Fibroblast of pulmonary artery (primary cell): ENCODE measurements around the gene FAM50A.

ENCODE experiments used
- DNase-seq: peaks from one replicate; pipeline ENCODE4 v3.0.0-alpha.2; 2010; ENCODE audit warnings: low read depth
- H3K4me3 ChIP-seq: replicated peaks from 2 replicates; pipeline ENCODE4 v1.5.1; 2011; ENCODE audit warnings: low read depth, mild to moderate bottlenecking, control low read depth, low read length, moderate library complexity
- CTCF ChIP-seq: IDR thresholded peaks from 2 replicates; pipeline ENCODE4 v1.5.1; 2011; ENCODE audit warnings: mild to moderate bottlenecking, control low read depth, low read length, inconsistent platforms; ENCODE audit errors: missing control alignments

FAM50A gene

GRCh38 chrX:154459832-154460231 lies 15.9 kb downstream of the FAM50A start:
- DNase-seq, result no peak
- peak overlapping the region; percentile 69 for H3K4me3 ChIP-seq
- TF ChIP-seq CTCF, result no peak

GRCh38 chrX:154460326-154460725 lies 16.4 kb downstream of the FAM50A start:
- TF ChIP-seq CTCF, result no peak
- H3K4me3 ChIP-seq, result no peak overlapping the region
- no peak for DNase-seq

- no peak for DNase-seq
- no peak overlapping the region for H3K4me3 ChIP-seq
- TF ChIP-seq CTCF, result no peak
These were observed 18.5 kb downstream of the FAM50A start for GRCh38 chrX:154462396-154462795.

- no peak overlapping the region for H3K4me3 ChIP-seq
- no peak for TF ChIP-seq CTCF
- DNase-seq, result no peak
These were observed 19.8 kb downstream of the FAM50A start for GRCh38 chrX:154463611-154464220.

GRCh38 chrX:154464806-154465365 lies 20.9 kb downstream of the FAM50A start:
- DNase-seq, result no peak
- H3K4me3 ChIP-seq, result no peak overlapping the region
- no peak for TF ChIP-seq CTCF

- DNase-seq, result no peak
- TF ChIP-seq CTCF, result no peak
- H3K4me3 ChIP-seq, result no peak overlapping the region
These were observed 21.7 kb downstream of the FAM50A start for GRCh38 chrX:154465601-154466000.

GRCh38 chrX:154466036-154466435 lies 22.1 kb downstream of the FAM50A start:
- DNase-seq, result no peak
- H3K4me3 ChIP-seq, result no peak overlapping the region
- no peak for TF ChIP-seq CTCF
